HUES64 (cell line): ENCODE data around the gene CA10. TPM values are rescaled to one million over a fixed set of nuclear protein-coding genes. Genes with fewer than 3 reads are reported as not detected.

ENCODE experiments used
- H3K27ac ChIP-seq: 2 replicates; pipeline ENCODE4 v1.7.0; 2013; ENCODE audit warnings: low read depth, low read length, inconsistent platforms
- H3K27me3 ChIP-seq: 2 replicates; pipeline ENCODE4 v1.6.1; 2013; ENCODE audit warnings: mild to moderate bottlenecking, low read length; ENCODE audit not compliant: insufficient read depth
- H3K36me3 ChIP-seq: 2 replicates; pipeline ENCODE4 v1.6.1; 2013; ENCODE audit warnings: mild to moderate bottlenecking, low read length; ENCODE audit not compliant: insufficient read depth
- H3K4me1 ChIP-seq: 2 replicates; pipeline ENCODE4 v1.6.1; 2013; ENCODE audit warnings: mild to moderate bottlenecking, low read length, moderate library complexity; ENCODE audit not compliant: insufficient read depth
- H3K4me3 ChIP-seq: 2 replicates; pipeline ENCODE4 v1.5.1; 2013; ENCODE audit warnings: mild to moderate bottlenecking, low read length, moderate library complexity
- H3K9ac ChIP-seq: 2 replicates; pipeline ENCODE4 v1.6.1; 2013; ENCODE audit warnings: mild to moderate bottlenecking, low read depth, low read length
- H3K9me3 ChIP-seq: 2 replicates; pipeline ENCODE4 v1.6.1; 2013; ENCODE audit warnings: low read depth, low read length; ENCODE audit not compliant: insufficient read depth
- WGBS: fragments of 150-250, 120-280 bp; methylation state at CpG from one replicate; pipeline ENCODE4 v1.1.7; 2013; ENCODE audit warnings: missing lambda C conversion rate; 5-methylcytosine and 5-hydroxymethylcytosine counted together
- polyA plus RNA-seq, 2 experiments: library from polyadenylated mRNA; stranded (reverse); fragments of 50-300 nt; gene quantifications; one replicate each; pipeline ENCODE4 v1.2.3, GENCODE V29; 2013

CA10 gene
- 0.15 TPM for polyA plus RNA-seq (2013, experiment 1 of 2)
- polyA plus RNA-seq (2013, experiment 2 of 2), result not detected

DNA sequence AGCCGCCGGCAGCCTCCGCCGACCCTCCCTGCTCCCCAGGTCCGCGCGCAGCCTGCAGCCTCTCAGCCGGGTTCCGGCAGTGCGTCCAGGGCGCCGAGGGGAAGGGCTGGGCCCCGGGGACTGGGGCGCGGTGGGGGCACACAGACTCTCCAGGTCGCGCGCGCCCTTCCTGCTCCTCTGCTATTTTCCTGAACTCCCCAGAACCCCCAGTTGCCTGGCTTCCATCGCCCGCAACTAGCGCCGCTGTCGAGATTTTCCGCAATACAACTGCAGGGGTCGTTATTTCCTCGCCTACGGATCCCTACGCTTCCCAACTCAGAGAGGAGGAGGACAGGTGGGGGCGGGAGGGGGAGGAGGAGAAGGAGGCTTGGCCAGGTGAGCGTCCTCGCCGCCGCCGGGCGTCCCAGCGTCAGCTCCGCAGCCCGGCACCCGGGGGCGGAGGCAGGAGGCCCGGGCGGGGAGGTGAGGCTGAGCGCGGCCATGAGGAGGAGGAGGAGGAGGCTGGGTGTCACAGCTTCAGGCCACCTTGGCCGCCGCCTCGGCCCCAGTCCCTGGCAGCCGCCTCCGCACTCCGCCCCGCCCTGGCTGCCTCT, at the start of gene CA10:
CA10 (minus strand) TSS at position 265 of the 593 bp plus-strand sequence.
- Histone ChIP-seq H3K36me3 (no peaks in the 10 kb centered on the region), H3K4me3 (peak within 1 kb of the TSS; percentile 65)

GRCh38 chr17:52207796-52208195, 49.3 kb upstream of the CA10 start:
- Histone ChIP-seq H3K9ac (no peak overlapping the region), H3K4me1 (no peaks in the 10 kb centered on the region), H3K27me3 (no peaks in the 10 kb centered on the region), H3K27ac (no peak overlapping the region), H3K36me3 (no peaks in the 10 kb centered on the region), H3K4me3 (no peak overlapping the region), H3K9me3 (peaks cover 26% of the 10 kb centered on the region; the same call in 1 of the 2 replicates)
- 87% methylated on average over 2 of the region's 2 CpGs for WGBS

More for the DNA sequence above, at the start of gene CA10:
- WGBS, result 46% methylated on average over 52 of the region's 52 CpGs
- Histone ChIP-seq H3K4me1 (no peaks in the 10 kb centered on the region), H3K9me3 (no peaks in the 10 kb centered on the region; the same call in 1 of the 2 replicates), H3K27me3 (peaks cover 66% of the 10 kb centered on the region), H3K9ac (no peak within 1 kb of the TSS; the same call in 1 of the 2 replicates), H3K27ac (no peak within 1 kb of the TSS)

GRCh38 chr17:52202520-52203080, 44.1 kb upstream of the CA10 start:
- H3K4me3 ChIP-seq, result no peak overlapping the region
- no peaks in the 10 kb centered on the region for H3K4me1 ChIP-seq
- H3K27me3 ChIP-seq, result no peaks in the 10 kb centered on the region
- WGBS, result 100% methylated on average over 1 of the region's 2 CpGs
- H3K9me3 ChIP-seq, result peaks cover 26% of the 10 kb centered on the region
- H3K36me3 ChIP-seq, result no peaks in the 10 kb centered on the region
- no peak overlapping the region for H3K9ac ChIP-seq
- no peak overlapping the region for H3K27ac ChIP-seq

DNA sequence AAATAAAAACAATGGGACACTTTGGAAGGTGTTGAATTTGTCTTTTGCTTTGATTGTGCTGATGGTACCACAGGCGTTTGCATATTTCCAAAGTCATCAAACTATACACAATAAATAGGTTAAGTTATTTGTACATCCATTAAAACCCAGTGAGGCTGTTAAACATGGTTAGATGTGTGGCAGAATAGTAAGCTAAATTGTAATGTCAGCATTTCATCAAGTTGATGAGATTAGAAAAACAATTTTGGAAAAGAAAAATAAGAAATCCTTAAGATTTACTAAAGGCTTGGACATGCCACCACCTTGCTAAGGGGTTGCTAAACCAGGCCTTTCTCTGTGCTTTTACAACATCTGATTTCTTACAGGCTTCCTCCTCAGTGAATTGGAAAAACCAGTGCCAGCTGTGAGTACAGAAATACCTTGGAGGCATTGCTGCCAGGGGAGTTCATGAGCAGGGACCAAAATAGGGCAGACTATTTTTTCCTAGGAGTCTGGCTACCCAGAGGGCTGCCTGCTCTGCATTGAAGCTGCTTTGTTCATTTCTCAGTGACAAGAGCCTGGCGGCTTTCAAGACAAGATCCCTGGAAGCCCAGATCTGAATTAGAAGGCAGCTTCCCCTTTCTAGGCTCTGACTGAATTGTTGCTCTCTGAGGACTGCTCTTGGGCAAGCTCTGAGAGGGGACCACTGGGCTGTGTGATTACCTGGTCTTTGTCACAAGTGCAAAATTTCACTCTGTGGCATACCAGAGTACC, 43.4 kb upstream of the CA10 start:
- Histone ChIP-seq H3K36me3 (no peaks in the 10 kb centered on the region), H3K27me3 (no peaks in the 10 kb centered on the region), H3K9me3 (peaks cover 29% of the 10 kb centered on the region), H3K9ac (no peak overlapping the region), H3K27ac (no peak overlapping the region), H3K4me3 (no peak overlapping the region), H3K4me1 (no peaks in the 10 kb centered on the region)
- 82% methylated on average over 1 of the region's 2 CpGs for WGBS

GRCh38 chr17:52191491-52191890, 33.0 kb upstream of the CA10 start:
- Histone ChIP-seq H3K9me3 (peaks cover 64% of the 10 kb centered on the region), H3K4me3 (no peak overlapping the region), H3K27ac (no peak overlapping the region), H3K4me1 (no peaks in the 10 kb centered on the region), H3K36me3 (no peaks in the 10 kb centered on the region), H3K27me3 (no peaks in the 10 kb centered on the region), H3K9ac (no peak overlapping the region)
- 98% methylated on average over 2 of the region's 2 CpGs for WGBS

- Histone ChIP-seq H3K36me3 (no peaks in the 10 kb centered on the region), H3K27ac (no peak overlapping the region), H3K4me3 (no peak overlapping the region), H3K4me1 (no peaks in the 10 kb centered on the region), H3K9ac (no peak overlapping the region), H3K9me3 (peaks cover 30% of the 10 kb centered on the region), H3K27me3 (no peaks in the 10 kb centered on the region)
- 60% methylated on average over 3 of the region's 3 CpGs for WGBS
These were observed 23.3 kb upstream of the CA10 start for GRCh38 chr17:52181782-52182181.

- H3K4me3 ChIP-seq, result no peak overlapping the region
- no peaks in the 10 kb centered on the region for H3K4me1 ChIP-seq
- 86% methylated on average over 5 of the region's 5 CpGs for WGBS
- no peak overlapping the region for H3K27ac ChIP-seq
- no peaks in the 10 kb centered on the region for H3K36me3 ChIP-seq
- no peaks in the 10 kb centered on the region for H3K27me3 ChIP-seq
- peaks cover 10% of the 10 kb centered on the region; the same call in 1 of the 2 replicates for H3K9me3 ChIP-seq
- H3K9ac ChIP-seq, result no peak overlapping the region
These were observed 19.5 kb upstream of the CA10 start for GRCh38 chr17:52178012-52178411.

GRCh38 chr17:52170963-52171572, 12.6 kb upstream of the CA10 start:
- Histone ChIP-seq H3K27ac (no peak overlapping the region), H3K36me3 (no peaks in the 10 kb centered on the region), H3K27me3 (no peaks in the 10 kb centered on the region), H3K4me1 (no peaks in the 10 kb centered on the region), H3K9ac (no peak overlapping the region), H3K4me3 (no peak overlapping the region), H3K9me3 (peaks cover 6% of the 10 kb centered on the region; the same call in 1 of the 2 replicates)
- WGBS, result 88% methylated on average over 1 of the region's 1 CpG

- H3K36me3 ChIP-seq, result no peaks in the 10 kb centered on the region
- H3K9ac ChIP-seq, result no peak overlapping the region
- no peaks in the 10 kb centered on the region for H3K4me1 ChIP-seq
- peak overlapping the region; percentile 65; the same call in 1 of the 2 replicates for H3K4me3 ChIP-seq
- H3K9me3 ChIP-seq, result peaks cover 2% of the 10 kb centered on the region; the same call in 1 of the 2 replicates
- WGBS, result 53% methylated on average over 17 of the region's 17 CpGs
- H3K27me3 ChIP-seq, result peaks cover 59% of the 10 kb centered on the region
- no peak overlapping the region for H3K27ac ChIP-seq
These were observed 1.6 kb upstream of the CA10 start for GRCh38 chr17:52160136-52160567.

DNA sequence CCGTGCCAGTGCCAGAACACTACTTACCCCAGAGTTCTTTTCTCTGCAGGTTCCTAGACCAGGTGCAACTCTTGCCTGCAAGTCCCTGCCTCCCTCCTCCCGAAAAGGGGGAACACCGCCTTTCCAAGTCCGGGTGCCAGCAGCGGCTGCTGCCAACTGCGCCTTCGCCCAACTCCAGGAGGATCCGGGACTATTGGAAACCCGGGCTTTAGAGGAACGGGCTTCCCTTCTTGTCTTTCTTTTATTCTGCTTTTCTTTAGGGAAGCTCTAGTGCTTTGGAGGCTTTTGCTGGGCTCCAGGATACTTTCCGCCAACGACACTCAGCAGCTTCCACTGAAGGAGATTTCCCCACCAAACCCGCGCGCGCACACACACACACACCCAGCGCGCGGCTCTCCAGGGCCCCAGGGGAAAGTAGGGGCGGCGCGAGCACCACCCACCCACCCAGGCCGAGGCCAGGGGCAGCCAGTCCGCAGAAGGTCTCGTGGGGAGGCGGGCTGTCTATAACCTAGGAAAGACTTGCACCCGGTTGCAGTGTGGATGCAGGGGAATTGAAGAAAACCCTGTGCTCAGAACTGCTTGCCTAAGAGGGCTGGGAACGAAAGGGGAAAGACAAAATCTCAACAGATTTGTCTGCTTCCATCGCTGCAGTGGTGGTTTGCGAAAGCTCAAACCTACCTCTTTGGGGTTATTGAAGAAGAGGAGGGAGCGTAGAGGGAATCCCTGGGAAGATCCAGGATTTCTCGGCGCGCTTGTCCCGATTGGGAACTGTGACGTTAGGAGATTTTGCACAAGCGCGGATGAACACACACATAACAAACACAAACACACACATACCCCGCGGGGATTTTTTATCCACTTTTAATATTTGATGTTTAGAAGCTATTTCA, 977 bp upstream of the CA10 start:
- Histone ChIP-seq H3K36me3 (no peaks in the 10 kb centered on the region), H3K9ac (no peak overlapping the region), H3K9me3 (no peaks in the 10 kb centered on the region; the same call in 1 of the 2 replicates), H3K4me1 (no peaks in the 10 kb centered on the region), H3K4me3 (peak overlapping the region; percentile 65), H3K27me3 (peaks cover 65% of the 10 kb centered on the region), H3K27ac (no peak overlapping the region)
- WGBS, result 60% methylated on average over 38 of the region's 40 CpGs
